Ureter (tissue), 1 donor: ENCODE measurements around the gene POLA2. TPM values are rescaled to one million over a fixed set of nuclear protein-coding genes. Genes with fewer than 3 reads are reported as not detected.

Source experiments
- DNase-seq: peaks from one replicate; pipeline ENCODE4 v3.0.0-alpha.2; 2020; ENCODE audit warnings: low spot score
- total RNA-seq: library from RNA; stranded (reverse); gene quantifications from one replicate; pipeline ENCODE4 v1.2.4, GENCODE V29; 2023
- donor health status: DM: yes; HTN: yes; CAD: no.

The POLA2 gene
- total RNA-seq, 1 donor from 2014 or later, result 12.2 TPM

DNA sequence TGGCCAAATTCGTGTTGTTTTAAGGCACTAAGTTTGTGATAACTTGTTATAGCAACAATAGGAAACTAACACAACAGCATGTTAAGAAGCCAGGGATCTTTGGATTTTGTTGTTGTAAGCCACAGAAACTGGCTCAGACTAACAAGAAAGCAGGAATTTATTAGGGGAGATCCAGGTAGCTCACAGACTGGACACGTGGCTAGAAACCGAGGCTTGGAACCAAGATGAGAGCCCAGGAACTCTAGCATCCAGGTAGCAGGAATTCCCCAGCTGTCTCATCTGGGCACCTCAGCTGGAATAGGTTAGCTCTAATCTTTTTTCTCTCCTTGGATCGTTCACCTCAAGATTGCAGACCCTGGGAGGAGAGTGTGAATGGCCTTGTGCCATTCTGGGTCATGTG is 24.9 kb downstream of the POLA2 start:
- DNase-seq, result no peak

DNA sequence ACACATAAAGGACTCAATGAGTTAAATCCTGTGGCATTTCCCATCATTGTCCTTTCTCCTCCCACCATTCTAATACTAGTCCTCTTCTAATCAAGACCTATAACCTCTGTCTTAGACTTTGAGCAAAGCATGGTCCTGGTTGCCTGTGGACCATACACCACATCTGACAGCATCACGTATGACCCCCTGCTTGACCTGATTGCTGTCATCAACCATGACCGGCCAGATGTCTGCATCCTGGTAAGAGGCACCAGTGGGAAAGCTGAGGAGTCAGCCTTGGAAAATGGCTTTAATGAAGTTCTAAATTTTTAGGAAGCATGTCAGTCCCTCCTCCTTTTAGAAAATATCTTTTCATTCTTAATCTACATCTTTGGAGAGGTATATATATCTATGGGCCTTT is 25.8 kb downstream of the POLA2 start:
- no peak for DNase-seq

DNA sequence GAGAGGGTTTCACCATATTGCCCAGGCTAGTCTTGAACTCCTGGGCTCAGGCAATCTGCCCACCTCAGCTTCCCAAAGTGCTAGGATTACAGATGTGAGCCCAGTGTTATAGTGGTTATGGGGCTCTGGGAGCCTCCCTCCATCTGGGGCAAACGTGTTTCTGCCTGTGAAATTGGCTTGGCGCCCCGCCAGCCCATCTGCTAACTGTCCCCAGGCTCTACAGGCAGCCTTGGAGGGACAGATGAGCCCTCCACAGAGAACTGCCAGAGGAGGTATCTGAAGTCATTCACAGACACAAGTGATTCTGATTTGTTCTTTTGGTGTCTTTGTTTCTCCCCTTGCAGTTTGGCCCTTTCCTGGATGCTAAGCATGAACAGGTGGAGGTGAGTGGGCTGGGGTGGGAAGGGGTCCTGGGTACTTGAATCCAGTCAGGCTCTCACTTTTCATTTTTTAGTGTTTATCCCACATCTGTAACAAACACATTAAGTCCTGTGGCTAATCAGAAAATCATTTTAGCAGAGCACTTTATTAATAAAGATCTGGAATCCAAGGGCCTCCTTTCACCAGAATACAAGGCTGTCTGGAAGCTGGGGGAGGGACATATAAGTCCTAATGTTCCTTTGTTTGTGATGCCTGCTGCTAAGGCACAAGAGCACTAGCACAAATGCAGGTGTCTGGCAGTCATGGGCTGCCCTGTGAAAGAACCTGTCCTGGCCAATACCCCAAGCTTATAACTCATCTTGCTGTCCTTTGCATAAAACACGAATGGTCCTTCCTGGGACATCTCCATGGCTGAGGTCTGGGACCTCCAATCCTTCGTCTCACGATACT is 27.2 kb downstream of the POLA2 start:
- no peak for DNase-seq

DNA sequence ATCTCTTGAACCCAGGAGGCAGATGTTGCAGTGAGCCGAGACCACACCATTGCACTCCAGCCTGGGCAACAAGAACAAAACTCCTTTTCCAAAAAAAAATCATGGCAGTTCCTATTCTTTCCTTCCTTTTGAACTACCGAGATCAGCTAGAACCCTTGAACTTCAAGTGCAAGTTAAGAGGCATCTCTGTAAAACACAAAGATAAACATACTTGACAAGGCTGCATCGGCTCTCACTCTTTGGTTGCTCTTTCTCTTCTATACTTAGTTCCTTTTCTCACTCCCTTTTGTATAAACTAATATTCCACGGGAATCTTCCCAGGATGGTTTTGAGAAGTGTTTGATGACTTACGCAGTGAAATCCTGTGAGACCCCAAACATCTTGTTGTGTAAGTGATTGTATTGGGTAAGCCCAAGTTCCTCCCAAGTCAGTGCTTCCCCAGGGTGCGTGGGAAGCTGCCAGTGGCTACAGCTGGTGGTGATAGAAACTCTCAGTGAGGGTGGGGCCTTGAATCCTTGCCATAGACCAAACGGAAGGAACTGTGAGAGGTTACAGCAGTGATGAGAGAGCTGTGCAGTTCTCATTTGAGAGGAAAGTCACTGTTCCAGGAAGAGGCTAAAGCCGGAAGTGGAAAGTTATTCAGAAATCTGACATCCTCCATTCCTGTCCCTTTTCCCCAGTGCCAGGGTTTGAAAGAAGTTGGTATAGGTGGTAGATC is 28.8 kb downstream of the POLA2 start:
- peak; percentile 90 for DNase-seq

DNA sequence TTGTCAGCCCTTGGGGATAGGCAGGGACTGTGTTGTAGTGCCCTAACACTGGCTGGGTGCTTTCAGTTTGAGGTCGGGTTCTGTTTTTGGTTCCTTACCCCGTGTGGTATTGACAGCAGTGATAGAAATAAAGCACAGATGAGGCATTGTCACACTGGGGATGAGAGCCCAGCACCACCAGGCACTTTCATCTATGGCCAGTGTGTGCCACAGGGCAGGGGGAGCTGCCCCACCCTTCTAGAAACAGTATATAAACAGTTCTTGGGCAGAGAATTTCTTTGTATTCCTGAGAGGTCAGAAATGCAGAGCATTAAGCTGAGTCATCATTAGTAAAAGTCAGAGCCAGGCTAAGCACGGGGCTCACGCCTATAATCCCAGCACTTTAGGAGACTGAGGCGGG is 29.9 kb downstream of the POLA2 start:
- no peak for DNase-seq

DNA sequence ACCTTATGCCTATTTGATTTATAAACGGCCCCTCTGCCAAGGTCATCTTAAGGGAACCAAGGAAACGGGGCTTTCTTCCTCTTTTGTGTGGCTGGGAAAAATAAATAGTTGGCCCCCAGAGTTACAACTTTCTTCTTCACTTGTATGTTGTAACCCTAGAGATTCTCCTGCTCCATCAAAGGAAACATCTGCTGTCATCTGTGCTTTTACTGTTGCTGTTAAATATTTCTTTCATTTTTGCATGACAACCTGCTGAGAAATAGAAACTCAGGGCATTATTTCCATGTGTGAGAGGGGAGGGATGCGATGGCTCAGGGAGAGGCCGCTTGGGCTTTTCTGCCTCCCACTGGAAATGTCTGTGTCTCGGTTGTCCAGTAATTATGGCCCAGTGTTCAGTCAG is 31.1 kb downstream of the POLA2 start:
- DNase-seq, result no peak

DNA sequence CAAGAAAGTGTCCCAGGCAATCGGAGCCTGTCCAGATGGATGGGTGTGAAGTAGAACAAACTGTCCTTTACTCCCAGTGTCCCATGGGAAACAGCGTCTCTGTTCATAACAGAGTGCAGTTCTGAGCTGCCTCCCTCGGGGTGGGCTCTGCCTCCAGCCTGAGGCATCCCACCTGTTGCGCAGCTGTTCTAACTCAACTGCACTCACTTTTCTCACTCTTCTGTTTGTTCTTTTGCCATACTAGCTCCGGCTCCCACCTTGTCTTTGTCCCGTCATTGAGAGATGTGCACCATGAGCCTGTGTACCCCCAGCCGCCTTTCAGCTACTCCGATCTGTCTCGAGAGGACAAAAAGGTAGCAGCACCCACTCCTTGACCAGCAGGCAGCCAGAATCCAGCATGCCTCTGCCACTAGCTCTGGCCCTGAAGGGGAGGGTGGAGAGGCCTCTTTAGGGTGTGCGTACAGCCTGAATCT is 32.2 kb downstream of the POLA2 start:
- no peak for DNase-seq

DNA sequence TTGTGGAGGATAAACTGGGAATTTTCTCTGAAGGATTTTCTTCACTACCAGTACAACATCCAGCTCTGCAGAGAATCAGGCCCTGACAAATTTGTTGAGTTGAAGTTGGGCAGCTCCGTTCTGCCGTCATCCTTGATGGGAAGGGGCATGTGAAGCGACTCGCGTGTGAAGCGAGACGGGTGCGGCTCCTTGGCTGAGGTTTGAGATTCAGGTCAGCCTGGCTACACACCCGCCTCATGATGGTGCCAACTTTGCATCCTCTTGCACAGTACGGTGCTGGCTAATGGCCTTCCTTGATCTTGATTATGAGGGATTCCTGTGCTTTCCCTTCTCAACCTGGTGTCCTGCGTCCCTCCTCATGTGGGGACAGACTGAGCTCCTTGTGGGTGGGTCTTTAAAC is 33.2 kb downstream of the POLA2 start:
- no peak for DNase-seq

DNA sequence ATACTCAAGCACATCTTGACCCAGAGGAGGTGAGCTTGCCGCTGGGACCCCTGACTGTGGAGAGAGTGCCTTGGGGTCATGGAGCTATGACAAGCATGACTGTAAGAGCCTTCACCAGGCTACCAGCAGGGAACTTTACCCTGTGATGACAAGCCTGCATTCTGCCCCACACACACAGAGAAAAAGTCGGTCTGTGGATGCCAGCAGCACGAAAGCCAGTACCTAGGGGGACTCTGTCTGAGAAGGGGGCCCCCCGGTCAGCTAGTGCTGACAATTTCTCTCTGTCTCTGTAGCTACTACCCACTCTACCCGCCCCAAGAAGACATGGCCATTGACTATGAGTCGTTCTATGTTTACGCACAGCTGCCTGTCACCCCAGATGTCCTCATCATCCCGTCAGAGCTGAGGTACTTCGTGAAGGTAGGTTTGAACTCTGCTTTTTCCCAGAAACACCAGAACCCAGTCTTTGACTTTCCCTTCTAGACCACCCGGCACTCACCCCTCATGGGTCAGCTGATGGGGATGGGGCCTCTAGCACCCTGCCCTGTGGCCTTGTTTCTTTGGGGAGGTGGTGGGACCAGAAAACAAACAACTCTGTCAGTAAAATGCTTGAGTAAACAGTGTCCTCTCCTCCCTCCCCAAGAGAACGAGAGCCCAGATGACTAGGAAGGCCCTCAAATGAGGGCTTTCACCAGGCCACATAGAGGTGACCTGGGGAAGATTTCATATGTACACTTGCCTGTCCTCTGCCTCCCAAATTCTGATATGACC is 34.0 kb downstream of the POLA2 start:
- no peak for DNase-seq

DNA sequence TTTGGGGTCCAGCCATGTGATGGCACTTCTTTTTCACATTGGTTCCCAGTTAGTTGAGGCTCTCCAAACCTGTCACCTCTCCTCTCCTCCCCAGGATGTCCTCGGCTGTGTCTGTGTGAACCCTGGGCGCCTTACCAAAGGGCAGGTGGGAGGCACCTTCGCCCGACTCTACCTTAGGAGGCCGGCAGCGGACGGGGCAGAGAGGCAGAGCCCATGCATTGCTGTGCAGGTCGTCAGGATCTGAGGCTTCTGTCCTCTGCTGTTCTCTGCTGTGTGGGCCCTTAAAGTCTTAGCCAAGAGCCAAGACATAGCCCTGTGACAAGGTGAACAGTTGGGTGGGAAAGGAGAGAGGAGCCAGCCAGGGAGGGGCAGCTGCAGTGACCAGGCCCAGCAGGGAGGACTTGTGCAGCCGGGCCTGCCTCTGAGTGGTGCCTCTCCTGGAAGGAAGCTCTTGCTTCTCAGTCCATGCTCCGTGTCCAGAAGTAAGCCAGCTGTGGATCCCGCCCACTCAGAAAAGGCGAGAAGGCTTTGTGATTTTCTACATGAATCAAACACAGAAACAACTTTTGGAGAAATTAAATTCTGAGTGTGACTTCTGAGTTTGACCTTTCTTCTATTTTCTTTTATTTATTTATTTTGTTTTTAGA is 35.4 kb downstream of the POLA2 start:
- DNase-seq, result no peak

DNA sequence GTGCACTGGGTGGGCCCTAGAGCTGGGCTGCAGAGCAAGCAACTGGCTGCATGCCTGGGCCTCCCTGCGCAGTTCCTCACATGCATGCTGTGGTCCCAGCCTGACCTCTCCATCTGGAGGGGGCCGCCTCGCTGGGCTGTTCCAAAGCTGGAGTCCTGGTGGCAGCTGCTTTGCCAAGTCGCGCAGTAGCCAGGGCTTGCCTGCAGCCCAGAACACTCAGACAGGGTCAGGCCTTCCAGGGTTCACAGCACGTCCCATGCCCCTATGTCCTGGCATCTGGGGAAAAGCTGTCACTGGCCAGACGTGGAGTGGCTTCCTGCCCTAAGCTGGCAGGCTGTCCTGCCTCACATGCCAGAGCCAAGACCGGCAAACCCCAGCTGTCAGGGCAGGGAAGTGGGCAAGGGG is 36.4 kb downstream of the POLA2 start:
- peak; percentile 80 for DNase-seq

DNA sequence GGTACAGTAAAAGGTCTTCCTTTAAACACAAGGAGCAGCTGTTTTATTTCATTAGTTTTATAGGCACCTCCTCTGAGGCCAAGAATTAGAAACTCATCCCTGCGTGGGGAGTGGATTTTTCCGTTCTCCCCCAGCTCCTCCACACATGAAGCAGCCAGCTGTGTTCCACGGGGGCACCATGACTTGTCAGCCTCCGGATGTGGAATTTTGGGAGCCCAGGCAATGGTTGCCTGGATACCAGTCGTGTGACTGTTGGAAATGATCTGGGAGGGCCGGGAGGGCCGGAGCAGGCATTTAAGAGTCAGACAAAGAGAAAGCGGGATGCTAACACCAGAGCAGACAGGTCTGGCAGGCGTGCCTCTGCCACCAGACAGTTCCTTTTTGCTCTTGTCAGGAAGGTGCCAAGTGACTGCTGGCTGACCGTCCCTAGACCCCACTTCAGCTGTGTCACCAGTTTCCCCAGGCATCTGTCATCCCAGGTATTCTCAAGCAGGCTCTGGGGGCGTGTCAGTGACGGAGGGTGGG is 37.0 kb downstream of the POLA2 start:
- peak; percentile 74 for DNase-seq

DNA sequence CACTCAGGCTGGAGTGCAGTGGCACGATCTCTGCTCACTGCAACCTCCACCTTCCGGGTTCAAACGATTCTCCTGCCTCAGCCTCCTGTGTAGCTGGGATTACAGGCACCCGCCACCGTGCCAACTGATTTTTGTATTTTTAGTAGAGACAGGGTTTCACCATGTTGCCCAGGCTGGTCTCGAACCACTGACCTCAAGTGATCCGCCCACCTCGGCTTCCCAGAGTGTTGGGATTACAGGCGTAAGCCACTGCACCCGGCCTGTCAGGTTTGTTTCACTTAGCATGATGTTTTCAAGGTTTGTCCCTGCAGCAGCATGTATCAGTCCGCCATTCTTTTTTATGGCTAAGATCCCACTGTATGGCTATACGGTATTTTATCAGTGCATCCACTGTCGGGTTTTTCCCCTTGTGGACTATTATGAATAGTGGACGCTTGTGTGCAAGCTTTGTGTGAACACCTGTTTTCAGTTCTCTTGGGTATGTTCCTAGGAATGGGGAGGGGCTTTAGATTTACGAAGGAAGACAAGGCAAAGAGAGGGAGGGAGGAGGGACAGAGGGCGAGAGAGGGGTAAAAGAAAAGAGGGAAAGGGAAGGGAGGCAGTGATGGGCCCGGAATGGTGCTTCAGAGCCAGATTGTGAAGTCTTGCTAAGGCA is 39.0 kb downstream of the POLA2 start:
- DNase-seq, result no peak

DNA sequence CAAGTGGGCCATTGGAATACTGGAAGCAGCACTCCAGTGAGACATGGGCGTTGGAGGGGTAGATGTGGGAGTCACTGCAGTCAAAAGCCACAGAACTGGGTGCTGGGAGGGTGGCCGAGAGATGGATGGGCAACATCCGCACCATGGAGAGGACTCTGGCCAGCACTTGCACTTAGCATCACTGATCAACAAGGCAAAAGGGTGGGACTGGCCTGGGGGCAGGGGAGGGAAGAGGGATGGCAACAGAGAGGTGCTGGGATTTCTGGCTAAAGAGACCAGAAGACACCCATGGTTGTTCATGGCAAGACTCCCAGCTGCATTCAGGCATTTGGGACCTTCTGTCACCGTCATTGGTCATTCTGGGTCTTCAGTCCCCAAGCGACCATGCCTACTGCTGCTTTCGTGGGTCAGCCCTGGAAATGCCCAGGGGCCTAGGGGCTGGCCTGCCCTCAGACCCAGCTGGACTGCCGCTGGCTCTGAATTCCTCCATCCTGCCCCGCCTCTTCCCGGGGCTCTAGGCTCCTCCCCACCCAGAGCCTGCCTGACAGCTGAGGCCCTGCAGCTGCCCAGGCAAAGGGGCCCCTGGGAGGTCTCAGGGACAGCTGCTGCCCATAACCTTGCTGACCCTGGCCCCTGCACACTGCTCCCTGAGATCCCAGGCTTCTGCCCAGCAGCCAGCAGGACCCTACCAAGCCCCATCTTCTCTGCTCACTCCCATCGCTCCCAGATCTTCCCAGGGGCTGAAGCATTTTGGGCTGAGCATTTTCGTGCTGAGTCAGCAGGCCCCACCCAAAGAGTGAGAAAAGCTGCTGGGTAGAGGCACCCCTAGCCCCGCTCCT is 39.9 kb downstream of the POLA2 start:
- DNase-seq, result no peak

DNA sequence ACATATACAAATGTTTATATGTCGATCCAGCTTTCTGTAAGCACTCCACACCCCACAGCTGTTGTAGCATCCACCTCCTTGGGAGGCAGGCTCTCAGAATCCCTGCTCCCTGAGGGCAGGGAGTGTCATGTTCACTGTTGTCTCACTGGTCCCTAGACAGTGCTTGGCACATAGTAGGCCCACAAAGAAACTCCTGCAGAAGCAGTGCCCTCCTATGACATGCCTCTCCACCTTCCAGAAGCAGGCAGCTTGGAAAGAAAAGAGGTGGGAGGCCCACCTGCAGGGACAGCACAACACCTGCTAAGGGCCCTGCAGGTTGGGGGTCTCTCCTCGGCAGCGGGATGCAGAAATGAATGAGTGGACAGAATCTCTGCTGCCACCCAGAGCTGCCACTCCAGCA is 41.8 kb downstream of the POLA2 start:
- no peak for DNase-seq

DNA sequence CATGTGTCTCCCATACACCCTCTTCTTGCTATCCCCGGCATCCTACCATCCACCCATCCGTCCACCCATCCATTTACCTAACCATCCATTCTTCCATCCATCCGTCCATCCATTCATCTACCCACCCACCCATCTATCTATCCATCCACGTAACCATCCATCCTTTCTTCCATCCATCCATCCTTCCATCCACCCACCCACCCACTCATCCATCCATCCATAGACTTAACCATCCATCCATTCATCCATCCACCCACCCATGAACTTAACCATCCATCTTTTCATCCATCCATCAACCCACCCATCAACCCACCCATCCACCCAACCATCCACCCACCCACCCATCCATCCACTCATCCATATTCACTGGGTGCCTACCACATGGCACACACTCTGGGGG is 42.3 kb downstream of the POLA2 start:
- no peak for DNase-seq

DNA sequence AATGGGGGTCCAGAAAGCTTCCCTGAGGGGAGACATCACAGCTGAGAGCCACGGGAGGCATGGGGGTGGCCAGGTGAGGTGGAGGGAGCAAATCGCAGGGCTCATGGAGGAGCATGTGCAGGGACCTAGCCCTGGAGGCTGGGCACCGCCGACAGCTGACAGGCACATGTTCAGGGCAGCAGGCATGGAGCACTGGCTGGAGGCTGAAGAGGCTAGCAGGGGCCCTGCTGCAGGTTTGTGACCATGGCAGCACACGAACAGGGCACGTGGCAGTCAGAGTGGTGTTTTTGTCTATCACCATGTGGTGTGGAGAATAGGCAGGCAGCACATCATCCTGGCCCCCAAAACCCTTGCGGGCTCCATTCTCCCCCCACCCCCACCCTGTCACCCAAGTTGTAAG is 42.9 kb downstream of the POLA2 start:
- no peak for DNase-seq

DNA sequence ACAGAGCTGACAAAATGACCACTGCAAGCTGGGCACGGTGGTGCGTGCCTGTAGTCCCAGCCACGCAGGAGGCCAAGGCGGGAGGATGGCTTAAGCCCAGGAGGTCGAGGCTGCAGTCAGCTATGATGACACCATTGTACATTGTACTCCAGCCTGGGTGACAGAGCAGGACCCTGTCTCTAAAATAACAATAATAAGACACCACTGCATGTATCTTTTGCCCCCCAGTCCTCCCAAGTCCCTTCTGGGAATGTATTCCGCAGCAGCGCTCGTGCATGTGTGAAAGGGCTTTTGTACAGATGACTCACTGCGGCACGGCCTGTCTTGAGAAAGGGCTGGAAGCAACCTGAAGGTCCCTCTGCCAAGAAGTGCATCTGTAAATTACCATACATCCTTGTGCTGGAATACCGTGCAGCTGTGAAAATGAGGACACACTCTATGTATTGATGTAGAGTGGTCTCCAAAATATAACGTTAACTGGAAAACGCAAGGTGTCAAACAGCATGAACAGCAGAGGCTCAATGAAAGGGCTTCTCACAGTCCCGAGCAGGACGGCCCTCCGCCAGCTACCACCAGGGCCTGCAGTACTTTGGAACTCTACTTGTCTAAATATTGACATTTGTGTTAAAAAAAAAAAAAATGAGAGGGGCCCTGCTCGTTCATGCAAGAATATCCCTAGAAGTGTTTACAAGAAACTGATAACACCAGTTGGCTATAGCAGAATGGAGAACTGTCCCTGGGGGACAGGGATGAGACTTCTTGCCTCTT is 43.9 kb downstream of the POLA2 start:
- no peak for DNase-seq
